K562 (cell line): ENCODE results near the gene CASKIN2. TPM values are rescaled to one million over a fixed set of nuclear protein-coding genes. Genes with fewer than 3 reads are reported as not detected.

Experiments used
- BHLHE40 ChIP-seq: IDR thresholded peaks from 2 replicates; pipeline ENCODE4 v1.6.1; 2011; ENCODE audit warnings: low read length, improper control_type of control experiment
- CHD7 ChIP-seq: fragments of 200-600 bp; sonication (generic); IDR thresholded peaks from one replicate; pipeline ENCODE4 v1.6.1; 2012; ENCODE audit warnings: mild to moderate bottlenecking, low read depth, low read length, inconsistent platforms
- FOS ChIP-seq: IDR thresholded peaks from 3 replicates; pipeline ENCODE4 v1.6.1; 2011; ENCODE audit not compliant: insufficient read length; ENCODE audit errors: extremely low read depth
- JUNB ChIP-seq: fragments of 450-650 bp; formaldehyde crosslinking; conservative IDR thresholded peaks from 2 replicates; pipeline ENCODE4 v1.4.0; 2020; ENCODE audit warnings: mild to moderate bottlenecking
- KDM1A ChIP-seq, 2 experiments: fragments of 450-650 bp; IDR thresholded peaks; 2 replicates each; pipeline ENCODE4 v1.6.1; 2016; ENCODE audit warnings: mild to moderate bottlenecking in 2 of 2
- RFX7 ChIP-seq: fragments of 250-450 bp; sonication (Bioruptor Pico); IDR thresholded peaks from 2 replicates; pipeline ENCODE4 v1.5.1; 2021; ENCODE audit warnings: mild to moderate bottlenecking
- ZBTB5 ChIP-seq: fragments of 450-650 bp; IDR thresholded peaks from 2 replicates; pipeline ENCODE4 v1.6.1; 2017; ENCODE audit warnings: antibody characterized with exemption
- ZFP30 ChIP-seq: fragments of 250-450 bp; sonication (Bioruptor Pico); IDR thresholded peaks from 2 replicates; pipeline ENCODE4 v1.8.0; 2022; ENCODE audit warnings: moderate library complexity, mild to moderate bottlenecking, inconsistent platforms, borderline replicate concordance
- ZNF408 ChIP-seq: fragments of 250-450 bp; sonication (Bioruptor Pico); IDR thresholded peaks from 2 replicates; pipeline ENCODE4 v1.4.0; 2020; ENCODE audit warnings: low read depth, mild to moderate bottlenecking, moderate library complexity
- ZNF512 ChIP-seq: IDR thresholded peaks from 2 replicates; pipeline ENCODE4 v1.6.1; 2016; ENCODE audit warnings: missing genetic modification characterization, missing compliant biosample characterization
- ZNF639 ChIP-seq, 2 experiments: fragments of 200-800 bp in 1 of 2; sonication (Bioruptor generic) in 1 of 2; sonication (generic) in 1 of 2; formaldehyde crosslinking in 1 of 2; IDR thresholded peaks in 1 of 2; conservative IDR thresholded peaks in 1 of 2; 2 replicates each; pipeline versions ENCODE4 v1.5.0 to v1.6.1; 2016 to 2020; ENCODE audit warnings: missing compliant biosample characterization in 1 of 2, missing genetic modification characterization in 1 of 2, missing genetic modification reagents in 1 of 2
- polyA plus RNA-seq, 8 experiments: library from polyadenylated mRNA; depleted of rRNA in 4 of 8; stranded (reverse) in 5 of 8; unstranded in 3 of 8; fragments of >200 nt; fragmentation: Nextera tagmentation in 2 of 8; fragmentation: Illumina TruSeq in 1 of 8; extraction: Ambion mirVana in 2 of 8; extraction: Trizol in 1 of 8; gene quantifications; 2 replicates each; pipeline versions ENCODE4 v1.2.1 to v1.2.3, GENCODE V29; 2011 to 2014; ENCODE audit warnings: inconsistent platforms in 1 of 8, missing spikeins in 1 of 8
- total RNA-seq, 7 experiments: library from RNA; depleted of rRNA in 6 of 7; stranded (reverse); fragments of >200 nt in 6 of 7; fragmentation: Illumina TruSeq in 2 of 7; extraction: Trizol in 2 of 7; gene quantifications; 2 replicates each; pipeline versions ENCODE4 v1.2.1 to v1.2.3, GENCODE V29; 2011 to 2021; ENCODE audit warnings: low replicate concordance in 1 of 7

Gene CASKIN2
- total and polyA plus RNA-seq, 9 of the 15 experiments (the other 6 are each of a cell fraction or from before 2014, with no cell fraction given): 0.01 to 12.2 (median 2.1) TPM

- TF ChIP-seq CHD7: no peak
- no peak for TF ChIP-seq ZBTB5
- TF ChIP-seq ZNF408 (CRISPR knock-in tag): no peak
- no peak for TF ChIP-seq ZNF639 (CRISPR knock-in tag; conservative IDR thresholded peaks at IDR 0.05 in 1 of 2, IDR thresholded peaks at IDR 0.05 in 1 of 2)
- no peak for TF ChIP-seq BHLHE40
- TF ChIP-seq ZNF512 (tag): no peak
- TF ChIP-seq KDM1A (IDR thresholded peaks at IDR 0.05): no peak
- peak; percentile 98 for TF ChIP-seq FOS
- no peak for TF ChIP-seq JUNB (CRISPR knock-in tag)
- TF ChIP-seq RFX7 (CRISPR knock-in tag): no peak
- TF ChIP-seq ZFP30 (CRISPR knock-in tag): no peak
These were observed 58.8 kb downstream of the CASKIN2 start, which contains the start of gene TMEM94 (continued) for GRCh38 chr17:75456417-75457046.
